Fibroblast of mammary gland (primary cell): ENCODE data around the gene CAV2.
A peak's percentile ranks its signal among the peaks of the same experiment; 100 is the strongest.

ENCODE experiments used
- DNase-seq: peaks from one replicate; pipeline ENCODE4 v3.0.0-alpha.2; 2010; ENCODE audit warnings: low read depth
- H3K4me3 ChIP-seq: 2 replicates; pipeline ENCODE4 v1.5.1; 2011; ENCODE audit warnings: low read depth, mild to moderate bottlenecking, low read length, moderate library complexity; ENCODE audit not compliant: control insufficient read depth
- CTCF ChIP-seq: conservative IDR thresholded peaks from 2 replicates; pipeline ENCODE4 v1.5.1; 2011; ENCODE audit warnings: low read depth, low read length, inconsistent platforms; ENCODE audit not compliant: control insufficient read depth, insufficient read depth

CAV2 gene

GRCh38 chr7:116549370-116549769 lies 49.8 kb downstream of the CAV2 start:
- no peak for TF ChIP-seq CTCF
- no peak for DNase-seq
- H3K4me3 ChIP-seq, result no peak overlapping the region

GRCh38 chr7:116551692-116552091 lies 52.2 kb downstream of the CAV2 start:
- TF ChIP-seq CTCF, result no peak
- no peak overlapping the region for H3K4me3 ChIP-seq
- no peak for DNase-seq

GRCh38 chr7:116552602-116553001 lies 53.1 kb downstream of the CAV2 start:
- DNase-seq, result peak; percentile 83
- TF ChIP-seq CTCF, result no peak
- H3K4me3 ChIP-seq, result no peak overlapping the region

GRCh38 chr7:116553168-116553964 lies 53.8 kb downstream of the CAV2 start:
- no peak overlapping the region for H3K4me3 ChIP-seq
- TF ChIP-seq CTCF, result no peak
- no peak for DNase-seq

GRCh38 chr7:116554436-116554835 lies 54.9 kb downstream of the CAV2 start:
- no peak overlapping the region for H3K4me3 ChIP-seq
- peak; percentile 50 for DNase-seq
- TF ChIP-seq CTCF, result no peak

GRCh38 chr7:116554911-116555310 lies 55.4 kb downstream of the CAV2 start:
- TF ChIP-seq CTCF, result no peak
- no peak for DNase-seq
- H3K4me3 ChIP-seq, result no peak overlapping the region
